H1 (cell line): ENCODE results near the gene KANSL1L. TPM values are rescaled to one million over a fixed set of nuclear protein-coding genes. Genes with fewer than 3 reads are reported as not detected.

Experiments used
- CTCF ChIA-PET: fragments of 300-600 bp; sonication (Branson Sonifier 250); formaldehyde crosslinking; loops from one replicate; lab custom pipeline; 2021; ENCODE audit not compliant: partially characterized antibody; lab: Charles Lee
- POLR2A ChIA-PET: fragments of 300-600 bp; sonication (Branson Sonifier 250); formaldehyde crosslinking; loops from one replicate; lab custom pipeline; 2021; ENCODE audit warnings: inconsistent platforms; ENCODE audit not compliant: partially characterized antibody; lab: Charles Lee
- DNase-seq, 2 experiments: peaks; one replicate each; pipeline versions ENCODE4 v3.0.0 to v3.0.0-alpha.2; 2010 to 2022; ENCODE audit warnings: low spot score in 2 of 2, low read depth in 1 of 2, mixed read lengths in 1 of 2
- FAIRE-seq: peaks from 2 replicates; lab custom pipeline; 2011; peaks lifted over from hg19 to GRCh38; lab: Jason Lieb, UNC
- H2AFZ ChIP-seq: 2 replicates; pipeline ENCODE4 v1.8.1; 2012; ENCODE audit warnings: low read length, inconsistent platforms
- H2AK5ac ChIP-seq: 2 replicates; pipeline ENCODE4 v1.6.1; 2013; ENCODE audit warnings: low read depth, low read length
- H2BK120ac ChIP-seq: replicated peaks from 2 replicates; pipeline ENCODE3; 2013; ENCODE audit warnings: low read depth, low read length, inconsistent platforms
- H2BK12ac ChIP-seq: 2 replicates; pipeline ENCODE4 v1.6.1; 2013; ENCODE audit warnings: low read depth, low read length
- H2BK15ac ChIP-seq: 2 replicates; pipeline ENCODE4 v1.6.1; 2013; ENCODE audit warnings: low read length
- H2BK20ac ChIP-seq: 2 replicates; pipeline ENCODE4 v1.6.1; 2013; ENCODE audit warnings: low read length
- H2BK5ac ChIP-seq: 2 replicates; pipeline ENCODE4 v1.6.1; 2013; ENCODE audit warnings: low read depth, low read length
- H3K14ac ChIP-seq: 2 replicates; pipeline ENCODE4 v1.6.1; 2013; ENCODE audit warnings: inconsistent platforms; ENCODE audit not compliant: insufficient read length
- H3K18ac ChIP-seq: 2 replicates; pipeline ENCODE4 v1.6.1; 2013; ENCODE audit warnings: low read length; ENCODE audit errors: extremely low read depth
- H3K23ac ChIP-seq: 2 replicates; pipeline ENCODE4 v1.6.1; 2013; ENCODE audit warnings: inconsistent platforms; ENCODE audit not compliant: insufficient read length
- H3K23me2 ChIP-seq: 2 replicates; pipeline ENCODE4 v1.6.1; 2013; ENCODE audit warnings: low read depth, low read length
- H3K27ac ChIP-seq: 2 replicates; pipeline ENCODE4 v1.6.1; 2011; ENCODE audit warnings: low read depth, low read length, inconsistent platforms
- H3K27me3 ChIP-seq, 4 experiments: replicated peaks in 1 of 4; 1 replicate in 1 of 4; 2 replicates in 3 of 4; pipeline versions ENCODE4 v1.6.1 to v1.8.1; 2011 to 2013; ENCODE audit warnings: low read length in 3 of 4, mild to moderate bottlenecking in 3 of 4, inconsistent platforms in 2 of 4, mixed read lengths in 2 of 4, moderate library complexity in 1 of 4; ENCODE audit not compliant: control insufficient read depth in 3 of 4, insufficient read depth in 3 of 4; ENCODE audit errors: extremely low read depth in 1 of 4
- H3K36me3 ChIP-seq, 4 experiments: 2 replicates each; pipeline versions ENCODE4 v1.6.1 to v1.8.1; 2011 to 2013; ENCODE audit warnings: mild to moderate bottlenecking in 4 of 4, low read length in 3 of 4, moderate library complexity in 2 of 4, control low read depth in 1 of 4, inconsistent platforms in 1 of 4; ENCODE audit not compliant: insufficient read depth in 4 of 4, control insufficient read depth in 2 of 4
- H3K4ac ChIP-seq: replicated peaks from 2 replicates; pipeline ENCODE3; 2013; ENCODE audit warnings: low read length, low read depth, mixed read lengths, inconsistent platforms; ENCODE audit not compliant: insufficient read length
- H3K4me1 ChIP-seq, 4 experiments: replicated peaks in 1 of 4; 1 replicate in 1 of 4; 2 replicates in 3 of 4; pipeline versions ENCODE4 v1.6.1 to v1.8.1; 2011 to 2013; ENCODE audit warnings: low read length in 3 of 4, inconsistent platforms in 2 of 4, mixed read lengths in 1 of 4; ENCODE audit not compliant: insufficient read depth in 4 of 4, control insufficient read depth in 3 of 4
- H3K4me2 ChIP-seq, 2 experiments: 2 replicates each; pipeline versions ENCODE4 v1.6.1 to v1.8.1; 2011 to 2013; ENCODE audit warnings: low read depth in 2 of 2, low read length in 2 of 2, control low read depth in 1 of 2, inconsistent platforms in 1 of 2, mild to moderate bottlenecking in 1 of 2; ENCODE audit not compliant: insufficient read depth in 1 of 2
- H3K4me3 ChIP-seq, 4 experiments: fragments of 200-600, 300-600 bp in 1 of 4; sonication (generic), shearing (Covaris generic), sonication (Bioruptor Twin) in 1 of 4; 2 replicates each; pipeline versions ENCODE4 v1.5.1 to v1.8.1; 2011 to 2016; ENCODE audit warnings: low read length in 4 of 4, low read depth in 3 of 4, control low read depth in 2 of 4, inconsistent platforms in 2 of 4, mild to moderate bottlenecking in 2 of 4, mixed read lengths in 1 of 4, moderate library complexity in 1 of 4; ENCODE audit not compliant: insufficient read depth in 2 of 4; ENCODE audit errors: extremely low read depth in 1 of 4
- H3K56ac ChIP-seq: replicated peaks from 2 replicates; pipeline ENCODE3; 2013; ENCODE audit warnings: low read depth, mild to moderate bottlenecking, mixed read lengths, low read length, inconsistent platforms; ENCODE audit not compliant: insufficient read length
- H3K79me1 ChIP-seq: 2 replicates; pipeline ENCODE4 v1.6.1; 2013; ENCODE audit warnings: low read depth, low read length, control low read depth
- H3K79me2 ChIP-seq, 2 experiments: 2 replicates each; pipeline versions ENCODE4 v1.6.1 to v1.8.1; 2012 to 2013; ENCODE audit warnings: low read length in 2 of 2, mild to moderate bottlenecking in 2 of 2, inconsistent platforms in 1 of 2; ENCODE audit not compliant: insufficient read depth in 2 of 2, control insufficient read depth in 1 of 2
- H3K9ac ChIP-seq, 4 experiments: replicated peaks in 1 of 4; 1 replicate in 1 of 4; 2 replicates in 3 of 4; pipeline versions ENCODE4 v1.6.1 to v1.8.1; 2011 to 2013; ENCODE audit warnings: low read depth in 3 of 4, low read length in 3 of 4, control low read depth in 2 of 4, mild to moderate bottlenecking in 2 of 4, moderate library complexity in 2 of 4, inconsistent platforms in 1 of 4; ENCODE audit errors: extremely low read depth in 1 of 4
- H3K9me3 ChIP-seq, 2 experiments: 2 replicates each; pipeline versions ENCODE4 v1.6.1 to v1.8.1; 2012 to 2013; ENCODE audit warnings: mild to moderate bottlenecking in 2 of 2, moderate library complexity in 2 of 2, control low read depth in 1 of 2, inconsistent platforms in 1 of 2, low read depth in 1 of 2, low read length in 1 of 2, mixed read lengths in 1 of 2; ENCODE audit not compliant: insufficient read depth in 2 of 2
- H4K20me1 ChIP-seq, 2 experiments: replicated peaks in 1 of 2; 2 replicates each; pipeline versions ENCODE3 to v1.8.1; 2011 to 2013; ENCODE audit warnings: inconsistent platforms in 2 of 2, low read length in 2 of 2, mild to moderate bottlenecking in 1 of 2; ENCODE audit not compliant: insufficient read depth in 2 of 2, control insufficient read depth in 1 of 2
- H4K5ac ChIP-seq: 2 replicates; pipeline ENCODE4 v1.6.1; 2013; ENCODE audit warnings: low read length, low read depth, mixed read lengths, inconsistent platforms; ENCODE audit not compliant: insufficient read length
- H4K8ac ChIP-seq: 2 replicates; pipeline ENCODE4 v1.8.0; 2013; ENCODE audit warnings: mild to moderate bottlenecking, moderate library complexity, low read length, inconsistent platforms; ENCODE audit not compliant: insufficient read depth; ENCODE audit errors: extremely low read depth
- H4K91ac ChIP-seq: replicated peaks from 2 replicates; pipeline ENCODE3; 2013; ENCODE audit warnings: low read length, mixed read lengths, inconsistent platforms; ENCODE audit not compliant: insufficient read length
- CEBPB ChIP-seq: IDR thresholded peaks from 2 replicates; pipeline ENCODE4 v1.6.1; 2012; ENCODE audit warnings: low read depth, low read length
- CHD2 ChIP-seq: IDR thresholded peaks from 2 replicates; pipeline ENCODE4 v1.6.1; 2012; ENCODE audit warnings: low read length, improper control_type of control experiment
- KDM4A ChIP-seq: IDR thresholded peaks from one replicate; pipeline ENCODE4 v1.7.1; 2012; ENCODE audit warnings: low read depth, mild to moderate bottlenecking, moderate library complexity, low read length, inconsistent platforms; ENCODE audit not compliant: severe bottlenecking
- RBBP5 ChIP-seq: IDR thresholded peaks from 2 replicates; pipeline ENCODE4 v1.7.1; 2012; ENCODE audit warnings: low read depth, mild to moderate bottlenecking, inconsistent platforms, low read length, moderate library complexity, borderline replicate concordance
- TCF12 ChIP-seq: IDR thresholded peaks from 2 replicates; pipeline ENCODE4 v1.6.1; 2011; ENCODE audit warnings: low read depth, mild to moderate bottlenecking, low read length
- WGBS, 2 experiments: shearing (Covaris generic) in 1 of 2; methylation state at CpG; one replicate each; pipeline versions ENCODE4 v1.1.6 to v1.1.7; 2013 to 2015; ENCODE audit warnings: low lambda C conversion rate in 2 of 2, mixed read lengths in 2 of 2, inconsistent platforms in 1 of 2, low coverage in 1 of 2, missing lambda C conversion rate in 1 of 2; ENCODE audit not compliant: insufficient replicate concordance in 2 of 2, insufficient coverage in 1 of 2, insufficient read length in 1 of 2; ENCODE audit errors: extremely low coverage in 1 of 2, missing lambda C conversion rate in 1 of 2; 5-methylcytosine and 5-hydroxymethylcytosine counted together
- polyA plus RNA-seq, 7 experiments: library from polyadenylated mRNA; depleted of rRNA in 3 of 7; stranded (reverse) in 5 of 7; unstranded in 2 of 7; fragments of >200 nt in 5 of 7; fragments of 200-250 nt in 2 of 7; gene quantifications; 1 replicate in 5 of 7; 2 replicates in 1 of 7; 4 replicates in 1 of 7; pipeline versions ENCODE4 v1.2.1 to v1.2.3, GENCODE V29; 2011 to 2013; ENCODE audit warnings: missing spikeins in 2 of 7, mixed read lengths in 2 of 7
- total RNA-seq: library from RNA; stranded (reverse); fragmentation: NEBNext Ultra II Directional; extraction: Animal tissue kit (Norgen Biotek cat#: 25700); gene quantifications from 2 replicates; pipeline ENCODE4 v1.2.1, GENCODE V29; 2021

Gene KANSL1L
- total and polyA plus RNA-seq, 2 of the 8 experiments (the other 6 are each of a cell fraction or from before 2014, with no cell fraction given), result 5.4 to 17.2 TPM

- Histone ChIP-seq H2BK120ac (no peak overlapping the region), H3K4me1 (peaks cover 0 to 2% (median 0%) of the 10 kb centered on the region in 4 experiments; a peak in 1 of 7 replicates), H2AFZ (no peak overlapping the region), H3K9me3 (no peaks in the 10 kb centered on the region), H3K4me3 (no peak overlapping the region), H2BK12ac (no peak overlapping the region), H2AK5ac (no peak overlapping the region), H2BK20ac (no peak overlapping the region), H3K36me3 (no peaks in the 10 kb centered on the region), H3K9ac (no peak overlapping the region), H3K4ac (no peak overlapping the region), H4K5ac (no peak overlapping the region), H4K91ac (no peak overlapping the region), H3K18ac (no peak overlapping the region), H3K27ac (no peak overlapping the region), H3K23ac (no peak overlapping the region), H3K27me3 (no peaks in the 10 kb centered on the region), H2BK5ac (no peak overlapping the region), H2BK15ac (no peak overlapping the region), H3K79me1 (no peaks in the 10 kb centered on the region), H4K8ac (no peak overlapping the region)
- CTCF ChIA-PET, result interaction anchor here (0.6 to 1.7 kb wide), 2 partner anchors 27 to 95 kb away, joined by 3 to 6 read pairs; no protein-coding TSS in a partner anchor
- DNase-seq, result peak; percentile 2 to 54
- peak; percentile 81; the same call in 1 of the 2 replicates for TF ChIP-seq TCF12
- TF ChIP-seq CHD2, result no peak
- no peak for TF ChIP-seq RBBP5
- no peak for TF ChIP-seq KDM4A
- TF ChIP-seq CEBPB, result no peak
- TF ChIP-seq, all 59 proteins: peak for 1
- Histone ChIP-seq H3K56ac (no peak overlapping the region), H3K23me2 (no peaks in the 10 kb centered on the region), H4K20me1 (peaks cover 0 to 3% of the 10 kb centered on the region in 2 experiments), H3K79me2 (no peaks in the 10 kb centered on the region), H3K14ac (no peak overlapping the region), H3K4me2 (no peak overlapping the region)
- WGBS, 2 experiments, result 85% methylated on average over 6 of the region's 6 CpGs; no CpG with 5 or more reads in 1 of the 2 experiments
- FAIRE-seq, result peak; percentile 28
- POLR2A ChIA-PET, result no interaction called here
Measured at GRCh38 chr2:210099940-210100339, 71.3 kb downstream of the KANSL1L start.
